ENCODE measurements around the gene SLC39A8.

DNA sequence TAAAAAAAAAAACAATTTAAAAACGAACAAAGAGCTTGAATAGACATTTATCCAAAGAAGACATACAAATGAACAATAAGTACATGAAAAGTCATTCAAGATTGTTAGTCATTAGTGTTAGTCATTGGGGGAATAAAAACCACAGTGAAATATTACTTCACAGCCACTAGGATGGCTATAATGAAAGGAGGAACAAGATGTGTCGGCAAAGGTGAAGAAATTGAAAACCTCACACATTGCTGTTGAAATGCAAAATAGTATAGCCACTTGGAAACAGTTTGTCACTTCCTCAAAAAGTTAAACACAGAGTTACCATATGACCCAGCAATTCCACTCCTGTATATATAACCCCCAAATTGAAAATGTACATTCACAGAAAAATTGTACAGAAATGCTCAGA lies 45.2 kb upstream of the SLC39A8 start:
- TF ChIP-seq CTCF (IDR thresholded peaks at IDR 0.05; ENCODE audit: low read depth, low read length, poor library complexity, severe bottlenecking) (no peak), EZH2phosphoT487 (IDR thresholded peaks at IDR 0.05; ENCODE audit: borderline replicate concordance, low read length) (no peak)

Measured in DOHH2 (cell line).